Small intestine (tissue), 7 donors: Measurements from ENCODE around the gene GZMM. TPM values are rescaled to one million over a fixed set of nuclear protein-coding genes. Genes with fewer than 3 reads are reported as not detected.

Experiments used
- DNase-seq, 2 donors: peaks; one replicate each; pipeline versions ENCODE4 v3.0.0 to v3.0.0-alpha.2; 2013
- FAIRE-seq: peaks from 2 replicates; lab custom pipeline; 2012; peaks lifted over from hg19 to GRCh38; lab: Jason Lieb, UNC
- H3K27ac ChIP-seq, 3 donors: one replicate each; pipeline ENCODE4 v1.5.1; 2013; ENCODE audit warnings: low read length in 2 of 3, mild to moderate bottlenecking in 2 of 3, control low read depth in 1 of 3, inconsistent platforms in 1 of 3, low read depth in 1 of 3, moderate library complexity in 1 of 3
- H3K27me3 ChIP-seq, 3 donors: one replicate each; pipeline ENCODE4 v1.6.1; 2013; ENCODE audit warnings: low read length in 3 of 3, inconsistent platforms in 1 of 3; ENCODE audit not compliant: control insufficient read depth in 3 of 3, insufficient read depth in 3 of 3
- H3K36me3 ChIP-seq, 3 donors: one replicate each; pipeline ENCODE4 v1.6.1; 2013; ENCODE audit warnings: low read length in 3 of 3, inconsistent platforms in 1 of 3, low read depth in 1 of 3, mild to moderate bottlenecking in 1 of 3, moderate library complexity in 1 of 3; ENCODE audit not compliant: control insufficient read depth in 3 of 3, insufficient read depth in 2 of 3
- H3K4me1 ChIP-seq, 3 donors: one replicate each; pipeline ENCODE4 v1.6.1; 2013; ENCODE audit warnings: low read length in 2 of 3, inconsistent platforms in 1 of 3, low read depth in 1 of 3, mild to moderate bottlenecking in 1 of 3, moderate library complexity in 1 of 3; ENCODE audit not compliant: control insufficient read depth in 3 of 3, insufficient read depth in 2 of 3
- H3K4me3 ChIP-seq, 3 donors: one replicate each; pipeline ENCODE4 v1.5.1; 2013; ENCODE audit warnings: low read length in 3 of 3, control low read depth in 1 of 3, inconsistent platforms in 1 of 3, low read depth in 1 of 3, mild to moderate bottlenecking in 1 of 3, moderate library complexity in 1 of 3
- H3K9me3 ChIP-seq, 2 donors: one replicate each; pipeline ENCODE4 v1.6.1; 2013; ENCODE audit warnings: low read depth in 1 of 2, low read length in 1 of 2; ENCODE audit not compliant: control insufficient read depth in 2 of 2, insufficient read depth in 1 of 2
- WGBS, 3 donors: extraction: QIAGEN DNeasy Blood & Tissue Kit; methylation state at CpG; one replicate each; pipeline ENCODE4 v1.1.7; 2013; 5-methylcytosine and 5-hydroxymethylcytosine counted together
- polyA plus RNA-seq, 4 donors: library from polyadenylated mRNA; stranded (reverse) in 3 of 4; unstranded in 1 of 4; fragments of 200-250 nt in 3 of 4; fragments of 120-200 nt in 1 of 4; gene quantifications; one replicate each; pipeline versions ENCODE4 v1.2.1 to v1.2.3, GENCODE V29; 2013
- donor health status: healthy with polysubstance abuse.
- donor health status: control.
- donor health status: control.
- donor health status: Bipolar disorder and iron deficiency.
- donor health status: healthy.

GZMM gene
- polyA plus RNA-seq, 4 donors, result 0.89 to 5.7 (median 1.8) TPM

DNA sequence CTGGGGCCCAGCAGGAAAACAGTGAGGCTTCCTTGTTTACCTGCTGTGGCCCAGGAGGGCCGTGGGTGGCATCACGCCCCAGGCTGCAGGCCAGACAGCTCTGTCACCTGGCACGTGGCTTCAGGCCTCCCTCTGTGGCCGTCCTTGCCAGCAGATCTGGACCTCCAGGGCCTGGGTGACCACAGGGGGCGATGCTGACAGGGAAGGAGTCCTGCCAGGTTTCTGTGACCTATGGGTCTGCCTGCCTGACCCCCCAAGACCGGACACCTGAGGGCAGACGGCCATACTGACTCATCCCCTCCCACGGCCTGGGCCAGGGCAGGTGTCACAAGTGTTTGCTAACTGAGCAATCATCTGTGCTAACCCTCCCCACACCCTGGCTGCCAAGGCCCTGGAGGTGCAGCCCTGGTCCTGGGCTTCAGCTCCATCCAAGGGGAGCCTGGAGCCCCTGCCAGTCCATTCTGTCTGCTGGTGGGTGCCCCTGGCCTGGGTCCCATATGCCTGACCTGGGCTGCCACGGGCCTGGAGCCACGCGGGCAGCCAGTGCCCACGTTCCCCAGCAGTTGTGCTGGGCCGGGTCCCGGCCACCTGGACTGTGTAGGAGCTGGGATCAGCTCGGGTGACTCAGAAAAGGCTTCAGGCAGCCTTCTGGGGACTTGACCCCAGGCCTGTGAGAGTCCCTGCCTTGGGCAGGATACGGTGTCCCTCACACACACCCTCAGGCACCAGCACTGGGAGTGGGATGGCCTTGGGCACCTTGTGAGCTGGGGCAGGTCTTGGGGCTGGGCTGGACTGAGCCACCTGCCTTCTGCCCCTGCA, 8.6 kb upstream of the GZMM start:
- Histone ChIP-seq H3K27ac (no peak overlapping the region), H3K9me3 (no peaks in the 10 kb centered on the region), H3K4me3 (no peak overlapping the region), H3K36me3 (peaks cover 2 to 63% (median 10%) of the 10 kb centered on the region in 3 donors), H3K4me1 (peaks cover 2 to 18% (median 8%) of the 10 kb centered on the region in 3 donors), H3K27me3 (no peaks in the 10 kb centered on the region)
- 66 to 78% (median 67%) methylated on average over 16 of the region's 16 CpGs for WGBS, 3 donors
- no peak for FAIRE-seq
- DNase-seq, result no peak

DNA sequence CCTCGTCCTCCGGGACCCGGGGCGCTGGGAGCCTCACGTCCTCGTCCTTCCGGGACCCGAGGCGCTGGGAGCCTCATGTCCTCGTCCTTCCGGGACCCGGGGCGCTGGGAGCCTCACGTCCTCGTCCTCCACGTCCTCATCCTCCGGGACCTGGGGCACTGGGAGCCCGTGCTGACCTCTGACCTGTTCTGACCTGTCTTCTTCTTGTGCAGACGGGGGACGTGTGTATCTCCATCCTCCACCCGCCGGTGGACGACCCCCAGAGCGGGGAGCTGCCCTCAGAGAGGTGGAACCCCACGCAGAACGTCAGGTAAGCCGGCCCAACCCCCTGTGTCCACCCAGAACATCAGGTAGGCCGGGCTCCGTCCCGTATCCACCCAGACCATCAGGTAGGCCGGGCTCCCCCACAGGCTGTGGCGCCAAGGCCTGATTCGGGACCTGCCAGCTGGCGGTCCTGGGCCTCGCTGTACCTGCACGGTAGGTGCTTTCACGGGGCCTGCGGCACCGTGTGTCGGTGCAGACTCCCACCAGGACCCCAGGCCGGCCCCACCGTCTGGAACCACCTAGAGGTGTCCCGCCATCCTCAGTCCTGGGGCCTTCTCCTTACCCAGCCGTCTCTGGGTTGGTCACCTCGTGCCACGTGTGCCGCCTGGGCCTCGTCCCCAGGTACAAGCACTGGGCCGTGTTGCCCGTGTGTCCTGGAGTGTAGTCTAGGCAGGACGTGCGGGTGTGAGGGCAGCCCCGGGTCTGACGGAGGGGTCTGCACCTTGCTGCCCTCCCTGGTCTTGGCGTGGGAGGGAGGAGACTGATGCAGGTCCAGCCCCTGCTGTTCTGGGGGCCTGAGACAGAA, 7.6 kb upstream of the GZMM start:
- 90 to 95% (median 90%) methylated on average over 48 to 55 of the region's 55 CpGs for WGBS, 3 donors
- Histone ChIP-seq H3K36me3 (peaks cover 2 to 70% (median 10%) of the 10 kb centered on the region in 3 donors), H3K27me3 (no peaks in the 10 kb centered on the region), H3K4me1 (peaks cover 2 to 12% (median 8%) of the 10 kb centered on the region in 3 donors), H3K27ac (no peak overlapping the region), H3K4me3 (no peak overlapping the region), H3K9me3 (no peaks in the 10 kb centered on the region)
- FAIRE-seq, result no peak
- no peak for DNase-seq

DNA sequence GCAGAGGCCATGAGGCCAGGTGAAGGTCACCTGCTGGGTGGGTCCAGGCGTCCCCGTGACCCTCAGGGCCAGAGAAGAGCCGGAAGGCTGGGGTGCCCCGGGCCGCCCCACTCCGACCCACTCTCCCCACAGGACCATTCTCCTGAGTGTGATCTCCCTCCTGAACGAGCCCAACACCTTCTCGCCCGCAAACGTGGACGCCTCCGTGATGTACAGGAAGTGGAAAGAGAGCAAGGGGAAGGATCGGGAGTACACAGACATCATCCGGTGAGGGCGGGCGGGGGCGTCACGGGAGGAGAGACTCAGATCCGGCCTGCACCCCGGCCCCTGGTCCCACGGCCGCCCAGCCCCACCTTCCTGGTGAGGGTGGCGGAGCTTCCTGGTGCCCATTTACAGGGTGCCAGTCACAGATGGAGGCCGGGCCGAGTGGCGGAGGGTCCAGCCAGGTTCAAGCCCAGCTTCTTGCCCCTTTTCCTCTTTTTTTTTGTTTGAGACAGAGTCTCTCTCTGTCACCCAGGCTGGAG, 6.9 kb upstream of the GZMM start:
- Histone ChIP-seq H3K36me3 (peaks cover 2 to 77% (median 10%) of the 10 kb centered on the region in 3 donors), H3K4me1 (peaks cover 2 to 12% (median 8%) of the 10 kb centered on the region in 3 donors), H3K9me3 (no peaks in the 10 kb centered on the region), H3K27me3 (no peaks in the 10 kb centered on the region), H3K27ac (no peak overlapping the region), H3K4me3 (no peak overlapping the region)
- DNase-seq, result no peak
- WGBS, 3 donors, result 92 to 95% (median 94%) methylated on average over 24 to 26 of the region's 26 CpGs
- FAIRE-seq, result no peak

DNA sequence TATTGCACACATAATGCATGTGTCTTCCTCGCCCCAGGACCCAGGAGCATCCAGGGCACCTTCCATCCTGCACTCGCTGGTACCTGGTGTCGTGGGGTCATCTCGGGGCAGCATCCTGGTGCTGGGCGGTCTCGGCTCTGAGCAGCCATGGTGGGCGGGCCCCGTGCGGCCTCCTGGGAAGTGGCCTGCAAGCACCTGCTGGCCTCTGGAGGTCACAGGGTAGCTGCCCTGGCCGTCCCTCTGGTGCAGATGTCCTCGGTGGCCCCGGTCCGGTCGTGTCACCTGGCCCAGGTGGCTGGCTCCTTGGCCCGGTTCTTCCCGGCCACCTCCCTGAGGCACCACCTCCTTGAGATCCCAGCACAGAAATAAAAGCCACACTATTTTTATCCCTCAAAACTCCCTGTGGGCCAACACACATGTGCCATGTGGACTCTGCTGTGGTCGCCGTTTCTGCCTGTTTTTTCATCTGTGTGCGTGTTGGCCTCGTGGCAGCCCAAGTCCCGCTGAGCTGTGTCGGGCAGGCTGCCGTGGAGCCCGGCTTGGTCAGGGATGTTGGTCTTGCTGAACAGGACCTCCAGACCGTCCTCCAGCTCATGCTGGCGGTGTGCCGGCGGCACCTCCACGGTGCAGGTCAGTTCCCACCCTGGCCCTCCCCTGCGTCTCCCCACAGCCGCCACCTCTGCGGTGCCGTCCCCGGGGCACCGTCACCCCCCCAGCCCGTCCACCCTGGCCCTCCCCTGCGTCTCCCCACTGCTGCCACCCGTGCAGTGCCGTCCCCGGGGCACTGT, 5.0 kb upstream of the GZMM start:
- WGBS, 3 donors, result 91 to 94% (median 91%) methylated on average over 33 to 40 of the region's 40 CpGs
- DNase-seq (no peak), FAIRE-seq (no peak)
- H3K27me3 ChIP-seq, result no peaks in the 10 kb centered on the region
- peaks cover 2 to 82% (median 10%) of the 10 kb centered on the region in 3 donors for H3K36me3 ChIP-seq
- no peaks in the 10 kb centered on the region for H3K9me3 ChIP-seq
- peaks cover 0 to 5% (median 1%) of the 10 kb centered on the region in 3 donors for H3K4me1 ChIP-seq
- H3K4me3 ChIP-seq, result no peak overlapping the region
- no peak overlapping the region for H3K27ac ChIP-seq

DNA sequence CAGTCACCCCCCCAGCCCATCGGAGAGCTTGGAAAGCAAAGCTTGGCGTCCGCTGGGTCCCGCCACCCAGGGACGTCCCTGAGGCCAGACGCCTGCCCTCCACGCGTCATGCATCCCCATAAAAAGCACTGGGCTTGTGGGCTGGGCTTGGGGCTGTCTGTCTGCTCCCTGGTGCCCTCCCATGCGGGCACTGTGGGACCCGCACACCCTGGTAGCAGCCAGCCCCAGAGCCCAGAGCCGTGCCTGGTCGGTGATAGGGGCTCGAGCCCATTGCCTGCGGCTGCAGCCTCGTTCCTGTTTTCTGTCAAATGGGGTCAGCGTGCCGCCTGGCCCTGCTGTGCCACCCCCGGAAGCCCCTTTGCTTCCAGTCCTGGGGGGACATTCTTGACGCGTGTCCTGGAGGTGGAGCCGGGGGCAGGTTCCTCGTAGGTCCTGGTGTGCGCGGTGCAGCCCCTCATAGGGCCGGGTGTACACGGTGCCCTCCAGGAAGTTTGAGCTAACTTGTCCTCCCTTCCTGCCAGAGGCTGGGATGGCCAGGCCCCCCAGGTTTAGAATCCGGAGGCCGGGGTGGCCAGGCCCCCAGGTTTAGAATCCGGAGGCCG, 4.3 kb upstream of the GZMM start:
- WGBS, 3 donors, result 90 to 96% (median 94%) methylated on average over 30 of the region's 30 CpGs
- H3K9me3 ChIP-seq, result no peaks in the 10 kb centered on the region
- H3K4me3 ChIP-seq, result no peak overlapping the region
- H3K4me1 ChIP-seq, result no peaks in the 10 kb centered on the region
- H3K27me3 ChIP-seq, result no peaks in the 10 kb centered on the region
- peaks cover 2 to 76% (median 10%) of the 10 kb centered on the region in 3 donors for H3K36me3 ChIP-seq
- DNase-seq (no peak), FAIRE-seq (no peak)
- no peak overlapping the region for H3K27ac ChIP-seq

DNA sequence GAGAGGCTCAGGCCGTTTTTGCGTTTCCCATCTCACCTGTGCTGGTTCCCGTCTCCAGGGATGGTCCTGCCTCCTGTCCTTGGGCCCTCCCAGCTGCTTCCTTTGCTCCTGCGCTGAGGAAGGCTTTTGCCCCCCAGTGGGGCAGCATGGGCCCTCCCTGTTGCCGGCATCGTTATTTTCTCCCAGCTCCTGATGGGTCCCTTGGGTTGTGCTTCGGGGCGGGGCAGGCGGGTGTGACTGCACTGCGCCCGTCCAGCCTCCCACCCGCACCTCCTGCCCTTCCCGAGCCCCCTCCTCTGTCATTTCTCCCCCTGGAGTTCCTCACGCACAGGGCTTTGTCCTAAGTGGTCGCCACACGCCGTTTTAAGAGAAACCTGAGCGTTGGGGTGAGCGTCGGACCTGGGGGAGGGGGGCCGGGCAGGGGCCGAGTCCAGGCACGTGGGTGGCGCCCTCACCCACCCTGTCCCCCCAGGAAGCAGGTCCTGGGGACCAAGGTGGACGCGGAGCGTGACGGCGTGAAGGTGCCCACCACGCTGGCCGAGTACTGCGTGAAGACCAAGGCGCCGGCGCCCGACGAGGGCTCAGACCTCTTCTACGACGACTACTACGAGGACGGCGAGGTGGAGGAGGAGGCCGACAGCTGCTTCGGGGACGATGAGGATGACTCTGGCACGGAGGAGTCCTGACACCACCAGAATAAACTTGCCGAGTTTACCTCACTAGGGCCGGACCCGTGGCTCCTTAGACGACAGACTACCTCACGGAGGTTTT, 2.8 kb upstream of the GZMM start:
- peaks cover 1 to 62% (median 10%) of the 10 kb centered on the region in 3 donors for H3K36me3 ChIP-seq
- no peak for FAIRE-seq
- 89 to 91% (median 90%) methylated on average over 49 to 51 of the region's 51 CpGs for WGBS, 3 donors
- no peaks in the 10 kb centered on the region for H3K9me3 ChIP-seq
- no peak overlapping the region for H3K4me3 ChIP-seq
- H3K4me1 ChIP-seq, result no peaks in the 10 kb centered on the region
- H3K27me3 ChIP-seq, result no peaks in the 10 kb centered on the region
- H3K27ac ChIP-seq, result no peak overlapping the region
- DNase-seq, result no peak

DNA sequence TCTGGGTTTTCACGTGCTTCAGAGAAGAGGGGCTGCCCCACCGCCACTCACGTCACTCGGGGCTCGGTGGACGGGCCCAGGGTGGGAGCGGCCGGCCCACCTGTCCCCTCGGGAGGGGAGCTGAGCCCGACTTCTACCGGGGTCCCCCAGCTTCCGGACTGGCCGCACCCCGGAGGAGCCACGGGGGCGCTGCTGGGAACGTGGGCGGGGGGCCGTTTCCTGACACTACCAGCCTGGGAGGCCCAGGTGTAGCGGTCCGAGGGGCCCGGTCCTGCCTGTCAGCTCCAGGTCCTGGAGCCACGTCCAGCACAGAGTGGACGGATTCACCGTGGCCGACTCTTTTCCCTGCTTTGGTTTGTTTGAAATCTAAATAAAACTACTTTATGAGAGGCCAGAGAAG, 2.2 kb upstream of the GZMM start:
- no peak for FAIRE-seq
- Histone ChIP-seq H3K9me3 (no peaks in the 10 kb centered on the region), H3K36me3 (peaks cover 0 to 55% (median 6%) of the 10 kb centered on the region in 3 donors), H3K27ac (no peak overlapping the region), H3K4me3 (no peak overlapping the region), H3K27me3 (no peaks in the 10 kb centered on the region), H3K4me1 (no peaks in the 10 kb centered on the region)
- DNase-seq, result no peak
- WGBS, 3 donors, result 91 to 94% (median 93%) methylated on average over 26 of the region's 26 CpGs
